PC-3 (cell line): ENCODE measurements around the gene PFAS.

Source experiments
- EZH2 ChIP-seq: fragments of 300-600 bp; sonication (generic); IDR thresholded peaks from one replicate; pipeline ENCODE4 v1.6.1; 2017; ENCODE audit warnings: antibody characterized with exemption, mild to moderate bottlenecking, low read length; ENCODE audit not compliant: unreplicated experiment
- EZH2phosphoT487 ChIP-seq: fragments of 300-600 bp; sonication (generic); IDR thresholded peaks from 2 replicates; pipeline ENCODE4 v1.6.1; 2018; ENCODE audit warnings: mild to moderate bottlenecking, antibody characterized with exemption, low read length, borderline replicate concordance
- TF ChIP-seq, protein P1 (sequence below): fragments of 300-600 bp; sonication (generic); conservative IDR thresholded peaks from 2 replicates; pipeline ENCODE4 v1.5.1; 2017; ENCODE audit warnings: antibody characterized with exemption, low read depth, mild to moderate bottlenecking, low read length

DNA sequence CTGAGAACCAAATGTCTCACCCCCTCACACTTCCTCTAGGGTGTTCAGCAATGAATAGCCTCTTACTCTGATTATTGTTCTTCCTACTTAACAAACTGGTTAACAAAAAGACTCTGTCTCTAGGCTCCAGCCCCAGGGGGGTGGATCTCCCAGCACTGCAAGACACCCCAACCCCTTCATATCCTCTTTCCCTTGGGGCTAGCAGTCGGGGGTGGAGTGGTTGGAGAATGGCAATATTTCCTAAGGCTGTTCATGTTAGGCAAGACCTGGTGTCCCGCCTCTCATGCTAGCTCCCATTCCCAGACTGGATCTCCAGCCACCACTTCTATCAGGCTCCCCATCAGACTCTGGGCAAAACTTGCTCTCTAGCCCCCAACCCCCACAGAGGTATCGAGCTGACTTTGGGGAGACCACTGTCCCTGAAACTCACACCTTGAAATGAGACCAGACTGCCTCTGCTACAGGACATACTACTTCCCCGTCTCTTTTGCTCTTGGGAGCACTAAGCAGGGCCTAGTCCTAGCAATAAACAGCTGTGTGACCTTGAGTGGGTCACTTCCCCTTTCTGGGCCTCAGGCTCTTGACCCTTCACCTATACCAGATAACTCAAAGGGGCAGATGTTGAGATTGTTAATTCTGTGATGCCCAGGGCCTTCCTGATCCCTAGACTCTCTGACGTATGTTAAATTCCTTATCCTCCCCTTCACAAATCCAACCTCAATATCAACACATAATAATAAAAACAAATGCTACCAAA lies 43.7 kb downstream of the PFAS start:
- TF ChIP-seq, protein P1, sequence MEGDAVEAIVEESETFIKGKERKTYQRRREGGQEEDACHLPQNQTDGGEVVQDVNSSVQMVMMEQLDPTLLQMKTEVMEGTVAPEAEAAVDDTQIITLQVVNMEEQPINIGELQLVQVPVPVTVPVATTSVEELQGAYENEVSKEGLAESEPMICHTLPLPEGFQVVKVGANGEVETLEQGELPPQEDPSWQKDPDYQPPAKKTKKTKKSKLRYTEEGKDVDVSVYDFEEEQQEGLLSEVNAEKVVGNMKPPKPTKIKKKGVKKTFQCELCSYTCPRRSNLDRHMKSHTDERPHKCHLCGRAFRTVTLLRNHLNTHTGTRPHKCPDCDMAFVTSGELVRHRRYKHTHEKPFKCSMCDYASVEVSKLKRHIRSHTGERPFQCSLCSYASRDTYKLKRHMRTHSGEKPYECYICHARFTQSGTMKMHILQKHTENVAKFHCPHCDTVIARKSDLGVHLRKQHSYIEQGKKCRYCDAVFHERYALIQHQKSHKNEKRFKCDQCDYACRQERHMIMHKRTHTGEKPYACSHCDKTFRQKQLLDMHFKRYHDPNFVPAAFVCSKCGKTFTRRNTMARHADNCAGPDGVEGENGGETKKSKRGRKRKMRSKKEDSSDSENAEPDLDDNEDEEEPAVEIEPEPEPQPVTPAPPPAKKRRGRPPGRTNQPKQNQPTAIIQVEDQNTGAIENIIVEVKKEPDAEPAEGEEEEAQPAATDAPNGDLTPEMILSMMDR, result no peak
- no peak for TF ChIP-seq EZH2
- no peak for TF ChIP-seq EZH2phosphoT487
